Astrocyte of the cerebellum (primary cell): ENCODE results near the gene ACVR1.

Experiments
- DNase-seq: peaks from one replicate; pipeline ENCODE4 v3.0.0-alpha.2; 2011; ENCODE audit warnings: low read depth
- H3K4me3 ChIP-seq: 2 replicates; pipeline ENCODE4 v1.5.1; 2011; ENCODE audit warnings: mild to moderate bottlenecking, low read depth, low read length, moderate library complexity
- in situ Hi-C: cut with HindIII; loops from 2 replicates; pipeline ENCODE4 v1.10.0; 2017; ENCODE audit warnings: low sequenced_read_pairs
- TF ChIP-seq, protein P1 (sequence below): IDR thresholded peaks from 2 replicates; pipeline ENCODE4 v1.5.1; 2012; ENCODE audit warnings: low read length, low read depth, moderate library complexity, mild to moderate bottlenecking; ENCODE audit errors: missing control alignments

Gene ACVR1

DNA sequence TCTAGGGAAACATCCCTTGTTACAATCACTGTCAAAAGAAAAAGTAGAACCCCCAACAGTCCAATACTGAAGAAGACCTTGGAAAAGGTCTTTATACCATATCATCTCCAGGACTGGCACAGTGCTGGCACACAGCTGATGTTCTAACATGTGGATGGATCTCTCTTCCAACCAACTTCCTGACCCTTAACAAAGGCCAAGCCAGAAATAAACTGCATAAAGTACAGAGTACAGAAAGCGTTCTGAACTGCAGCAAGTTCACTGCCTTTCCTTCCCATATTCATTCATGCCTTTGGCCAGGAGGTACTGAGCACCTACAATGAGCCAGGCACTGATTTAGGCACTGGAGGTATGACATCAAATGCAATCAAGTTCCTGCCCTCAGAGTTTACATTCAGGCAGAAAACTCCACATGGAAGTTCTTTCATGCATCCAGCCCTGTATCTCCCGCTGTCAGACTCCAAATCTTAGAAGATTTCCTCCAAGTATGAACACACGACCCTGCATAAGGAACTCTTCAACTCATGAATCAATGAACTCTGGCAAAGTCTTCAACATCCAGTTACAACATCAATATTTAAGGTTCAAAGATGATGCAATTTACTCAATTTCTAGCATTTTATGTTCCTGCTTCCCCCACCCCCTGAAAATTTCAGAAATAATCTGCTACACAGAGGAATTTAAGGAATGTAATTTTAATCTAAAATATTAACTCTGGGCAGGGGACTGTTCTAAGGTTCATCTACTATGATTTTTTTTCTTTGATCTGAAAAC, 33.8 kb downstream of the ACVR1 start:
- no peak overlapping the region for H3K4me3 ChIP-seq
- TF ChIP-seq, protein P1, sequence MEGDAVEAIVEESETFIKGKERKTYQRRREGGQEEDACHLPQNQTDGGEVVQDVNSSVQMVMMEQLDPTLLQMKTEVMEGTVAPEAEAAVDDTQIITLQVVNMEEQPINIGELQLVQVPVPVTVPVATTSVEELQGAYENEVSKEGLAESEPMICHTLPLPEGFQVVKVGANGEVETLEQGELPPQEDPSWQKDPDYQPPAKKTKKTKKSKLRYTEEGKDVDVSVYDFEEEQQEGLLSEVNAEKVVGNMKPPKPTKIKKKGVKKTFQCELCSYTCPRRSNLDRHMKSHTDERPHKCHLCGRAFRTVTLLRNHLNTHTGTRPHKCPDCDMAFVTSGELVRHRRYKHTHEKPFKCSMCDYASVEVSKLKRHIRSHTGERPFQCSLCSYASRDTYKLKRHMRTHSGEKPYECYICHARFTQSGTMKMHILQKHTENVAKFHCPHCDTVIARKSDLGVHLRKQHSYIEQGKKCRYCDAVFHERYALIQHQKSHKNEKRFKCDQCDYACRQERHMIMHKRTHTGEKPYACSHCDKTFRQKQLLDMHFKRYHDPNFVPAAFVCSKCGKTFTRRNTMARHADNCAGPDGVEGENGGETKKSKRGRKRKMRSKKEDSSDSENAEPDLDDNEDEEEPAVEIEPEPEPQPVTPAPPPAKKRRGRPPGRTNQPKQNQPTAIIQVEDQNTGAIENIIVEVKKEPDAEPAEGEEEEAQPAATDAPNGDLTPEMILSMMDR, result no peak
- in situ Hi-C loops, result no loop called here
- DNase-seq, result no peak

DNA sequence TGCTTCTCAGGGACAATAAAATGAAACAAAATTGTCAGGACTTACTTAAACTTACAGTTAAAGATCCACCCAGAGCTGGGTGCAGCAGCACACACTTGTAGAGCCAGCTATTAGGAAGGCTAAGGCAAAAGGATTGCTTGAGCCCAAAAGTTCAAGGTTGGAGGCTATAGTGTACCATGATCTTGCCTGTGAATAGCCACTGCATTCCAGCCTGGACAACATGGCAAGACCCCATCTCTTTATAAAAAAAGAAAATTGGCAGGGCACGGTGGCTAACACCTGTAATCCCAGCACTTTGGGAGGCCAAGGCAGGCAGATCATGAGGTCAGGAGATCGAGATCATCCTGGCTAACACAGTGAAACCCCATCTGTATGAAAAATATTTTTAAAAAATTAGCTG, 34.6 kb downstream of the ACVR1 start:
- in situ Hi-C loops, result no loop called here
- TF ChIP-seq, protein P1, result no peak

DNA sequence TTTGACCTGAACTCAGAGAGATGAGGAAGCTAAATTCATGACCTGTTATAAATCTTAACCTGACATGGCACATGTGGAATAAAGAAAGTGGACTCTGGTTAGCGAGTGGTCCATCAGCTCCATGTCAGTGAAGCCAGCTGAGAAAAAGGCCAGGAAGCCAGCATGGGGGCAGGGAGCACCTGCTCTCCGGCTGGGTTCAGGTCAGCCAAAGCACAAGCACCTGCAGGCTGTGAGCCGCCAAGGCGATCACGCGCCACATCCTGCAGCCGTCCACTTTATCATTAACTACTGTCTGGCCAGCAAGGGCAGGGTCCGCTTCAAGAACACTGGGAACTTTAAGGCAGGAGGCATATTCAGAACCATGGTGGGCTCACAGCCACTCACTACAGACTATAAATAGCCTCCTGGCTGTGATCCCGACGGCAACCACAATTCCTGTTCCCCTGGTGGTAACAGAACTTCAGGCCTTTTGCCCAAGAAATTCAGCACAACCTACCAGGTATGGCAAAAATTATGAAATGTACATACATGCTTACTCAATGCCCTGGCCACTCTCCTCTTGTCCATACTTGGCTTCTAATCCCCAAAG, 35.5 kb downstream of the ACVR1 start:
- peak; percentile 83 for DNase-seq
- TF ChIP-seq, protein P1, result peak; percentile 43
- in situ Hi-C loops, result no loop called here
- H3K4me3 ChIP-seq, result no peak overlapping the region

More for the DNA sequence above, 34.6 kb downstream of the ACVR1 start:
- H3K4me3 ChIP-seq, result no peak overlapping the region
- DNase-seq, result no peak

DNA sequence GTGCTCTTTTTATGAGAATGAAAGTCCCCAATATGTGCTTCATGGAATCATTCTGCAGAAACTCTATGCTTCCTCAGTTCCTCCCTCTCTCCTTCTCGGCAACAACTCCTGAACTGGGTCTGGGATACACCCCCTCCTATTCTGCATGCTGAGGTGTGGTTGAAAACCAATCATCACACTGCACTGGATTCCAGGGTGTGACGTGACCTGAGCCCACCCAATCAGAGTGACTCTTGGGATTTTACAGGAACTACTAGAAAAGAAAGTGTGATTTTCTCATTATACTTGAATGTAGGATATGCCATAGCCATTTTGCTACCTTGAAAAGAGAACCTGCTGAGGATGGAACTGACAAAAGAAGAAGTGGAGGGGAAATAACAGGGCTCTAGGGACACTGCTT, 36.3 kb downstream of the ACVR1 start:
- in situ Hi-C loops, result loop anchor here (5.0 kb wide), 1 partner anchor 92 kb away; no protein-coding TSS in a partner anchor
- DNase-seq, result no peak
- TF ChIP-seq, protein P1, result no peak
- no peak overlapping the region for H3K4me3 ChIP-seq

DNA sequence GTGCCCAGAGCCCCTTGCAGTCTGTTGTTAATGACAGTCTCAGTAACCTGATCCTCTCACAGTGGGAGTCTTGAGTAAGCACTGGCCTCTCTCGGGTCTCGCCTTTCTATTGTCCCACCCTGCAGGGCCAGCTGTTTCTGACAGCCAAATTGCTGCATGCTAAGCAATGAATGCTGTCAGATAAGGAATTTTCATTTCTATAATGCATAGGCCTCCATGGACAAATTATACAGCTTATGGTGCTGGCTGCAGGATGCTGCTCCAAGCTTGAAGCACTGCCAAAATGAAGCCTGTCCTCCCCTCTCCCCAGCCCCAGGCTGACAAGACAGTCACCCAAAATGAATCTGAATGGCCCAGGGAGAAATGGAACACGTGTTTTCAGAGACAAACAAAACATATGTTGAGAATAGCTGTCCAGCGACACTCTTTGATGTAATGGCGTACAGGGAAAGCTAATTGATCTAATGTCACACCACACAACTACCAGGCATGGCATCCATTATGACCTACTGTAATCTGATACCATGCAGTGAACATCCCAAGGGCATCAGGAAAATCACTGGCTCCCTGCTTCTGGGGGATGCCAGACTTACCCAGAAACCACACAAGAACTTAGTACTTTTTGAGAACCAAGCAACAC, 36.8 kb downstream of the ACVR1 start:
- no peak overlapping the region for H3K4me3 ChIP-seq
- in situ Hi-C loops, result loop anchor here (5.0 kb wide), 1 partner anchor 93 kb away; no protein-coding TSS in a partner anchor

More for the DNA sequence above, 36.8 kb downstream of the ACVR1 start:
- TF ChIP-seq, protein P1, result no peak
- DNase-seq, result peak; percentile 63
